B cell (primary cell): ENCODE data around the gene TSKS. TPM values are rescaled to one million over a fixed set of nuclear protein-coding genes. Genes with fewer than 3 reads are reported as not detected.
A peak's percentile ranks its signal among the peaks of the same experiment; 100 is the strongest.

Experiments
- ATAC-seq: fragments of 200-7000 bp; cut with Tn5 transposase; one replicate; pipeline ENCODE4 v1.10.0; 2021; ENCODE audit warnings: low read depth, mild to moderate bottlenecking, moderate number of reproducible peaks, moderate library complexity
- CTCF ChIA-PET: fragments of 350-600 bp; sonication (Branson Sonifier 250); formaldehyde crosslinking; loops from one replicate; lab custom pipeline; 2021; ENCODE audit warnings: antibody characterized with exemption, inconsistent platforms; lab: Charles Lee
- POLR2A ChIA-PET: fragments of 350-600 bp; sonication (Branson Sonifier 250); formaldehyde crosslinking; loops from one replicate; lab custom pipeline; 2021; ENCODE audit warnings: antibody characterized with exemption; lab: Charles Lee
- DNase-seq: peaks from one replicate; pipeline ENCODE4 v3.0.0; 2013
- H2AFZ ChIP-seq: 2 replicates; pipeline ENCODE4 v1.6.1; 2012; ENCODE audit warnings: mild to moderate bottlenecking, low read depth, low read length; ENCODE audit not compliant: insufficient read depth, poor library complexity, severe bottlenecking
- H3K27ac ChIP-seq, 2 donors: 1 replicate in 1 of 2; 2 replicates in 1 of 2; pipeline ENCODE4 v1.5.1; 2012 to 2013; ENCODE audit warnings: low read length in 2 of 2, mild to moderate bottlenecking in 2 of 2, moderate library complexity in 1 of 2
- H3K27me3 ChIP-seq, 4 experiments: fragments of 200-600 bp in 1 of 4; sonication (generic) in 1 of 4; replicated peaks in 1 of 4; 1 replicate in 2 of 4; 2 replicates in 2 of 4; pipeline versions ENCODE4 v1.6.1 to v1.7.0; 2013 to 2016; ENCODE audit warnings: low read length in 3 of 4, mild to moderate bottlenecking in 2 of 4, mixed read lengths in 1 of 4, moderate library complexity in 1 of 4; ENCODE audit not compliant: insufficient read depth in 4 of 4, control insufficient read depth in 3 of 4; ENCODE audit errors: control extremely low read depth in 1 of 4
- H3K36me3 ChIP-seq, 2 experiments: replicated peaks in 1 of 2; 1 replicate in 1 of 2; 2 replicates in 1 of 2; pipeline versions ENCODE4 v1.6.1 to v1.7.1; 2013; ENCODE audit warnings: low read length in 1 of 2; ENCODE audit not compliant: insufficient read depth in 2 of 2, control insufficient read depth in 1 of 2; ENCODE audit errors: control extremely low read depth in 1 of 2, extremely low read depth in 1 of 2
- H3K4me1 ChIP-seq, 2 donors: fragments of 200-600 bp in 1 of 2; sonication (generic) in 1 of 2; 1 replicate in 1 of 2; 2 replicates in 1 of 2; pipeline versions ENCODE4 v1.5.1 to v1.6.1; 2013 to 2017; ENCODE audit warnings: low read length in 2 of 2; ENCODE audit not compliant: control insufficient read depth in 2 of 2, insufficient read depth in 2 of 2
- H3K4me2 ChIP-seq: replicated peaks from 2 replicates; pipeline ENCODE3; 2012; ENCODE audit warnings: mild to moderate bottlenecking, low read depth, low read length; ENCODE audit not compliant: poor library complexity, severe bottlenecking
- H3K4me3 ChIP-seq, 5 experiments: fragments of 200-600 bp in 1 of 5; sonication (generic) in 1 of 5; 1 replicate in 3 of 5; 2 replicates in 2 of 5; pipeline versions ENCODE4 v1.5.1 to v1.7.0; 2011 to 2016; ENCODE audit warnings: low read length in 4 of 5, mild to moderate bottlenecking in 4 of 5, low read depth in 2 of 5, control low read depth in 1 of 5, moderate library complexity in 1 of 5; ENCODE audit not compliant: insufficient read depth in 1 of 5; ENCODE audit errors: control extremely low read depth in 1 of 5, extremely low read depth in 1 of 5
- H3K79me2 ChIP-seq: fragments of 200-600 bp; sonication (generic); one replicate; pipeline ENCODE4 v1.6.0; 2016; ENCODE audit warnings: low read length; ENCODE audit not compliant: control insufficient read depth, insufficient read depth
- H3K9ac ChIP-seq: fragments of 200-600 bp; sonication (generic); 2 replicates; pipeline ENCODE4 v1.6.1; 2017; ENCODE audit warnings: mild to moderate bottlenecking, low read length, moderate library complexity
- H3K9me3 ChIP-seq, 3 donors: one replicate each; pipeline versions ENCODE4 v1.6.1 to v1.7.1; 2013; ENCODE audit warnings: low read length in 2 of 3; ENCODE audit not compliant: control insufficient read depth in 2 of 3, insufficient read depth in 1 of 3; ENCODE audit errors: control extremely low read depth in 1 of 3
- H4K20me1 ChIP-seq: 2 replicates; pipeline ENCODE4 v1.6.0; 2012; ENCODE audit warnings: mild to moderate bottlenecking, low read length; ENCODE audit not compliant: insufficient read depth, control insufficient read depth, poor library complexity, severe bottlenecking
- H3K27ac Mint-ChIP-seq: one replicate; pipeline ENCODE4 v1.8.0; 2021; ENCODE audit warnings: mixed read lengths
- H3K27me3 Mint-ChIP-seq: one replicate; pipeline ENCODE4 v1.8.0; 2021; ENCODE audit warnings: mixed read lengths
- H3K4me1 Mint-ChIP-seq: one replicate; pipeline ENCODE4 v1.8.0; 2021; ENCODE audit warnings: mixed read lengths
- H3K4me3 Mint-ChIP-seq: one replicate; pipeline ENCODE4 v1.8.0; 2021; ENCODE audit warnings: mixed read lengths
- H3K9me3 Mint-ChIP-seq: one replicate; pipeline ENCODE4 v1.8.0; 2022; ENCODE audit warnings: mixed read lengths; ENCODE audit not compliant: insufficient read depth
- CTCF ChIP-seq: fragments of 200-600 bp; IDR thresholded peaks from one replicate; pipeline ENCODE4 v1.8.0; 2022; ENCODE audit warnings: antibody characterized with exemption, mild to moderate bottlenecking
- EZH2 ChIP-seq: IDR thresholded peaks from 2 replicates; pipeline ENCODE4 v1.6.1; 2012; ENCODE audit warnings: borderline replicate concordance, low read depth, mild to moderate bottlenecking, moderate library complexity, low read length; ENCODE audit not compliant: insufficient read depth, poor library complexity, severe bottlenecking
- WGBS: methylation state at CpG from one replicate; pipeline ENCODE4 v1.1.5; 2013; ENCODE audit warnings: missing lambda C conversion rate; ENCODE audit not compliant: insufficient coverage; 5-methylcytosine and 5-hydroxymethylcytosine counted together
- intact Hi-C: fragments of 100-400 bp; cut with micrococcal nuclease; formaldehyde crosslinking; loops from one replicate; pipeline ENCODE4 v1.10.0; 2022
- polyA plus RNA-seq: library from polyadenylated mRNA; depleted of rRNA; stranded (reverse); fragments of >200 nt; gene quantifications from 2 replicates; pipeline ENCODE4 v1.2.3, GENCODE V29; 2012
- total RNA-seq, 2 donors: library from RNA; stranded (reverse); fragments of 120-200 nt in 1 of 2; gene quantifications; 1 replicate in 1 of 2; 2 replicates in 1 of 2; pipeline versions ENCODE4 v1.2.3 to v1.2.4, GENCODE V29; 2013 to 2022

TSKS gene
- total and polyA plus RNA-seq, 2 donors (not counting 1 experiment from before 2014, with no cell fraction given) = 0.15 to 0.18 TPM

DNA sequence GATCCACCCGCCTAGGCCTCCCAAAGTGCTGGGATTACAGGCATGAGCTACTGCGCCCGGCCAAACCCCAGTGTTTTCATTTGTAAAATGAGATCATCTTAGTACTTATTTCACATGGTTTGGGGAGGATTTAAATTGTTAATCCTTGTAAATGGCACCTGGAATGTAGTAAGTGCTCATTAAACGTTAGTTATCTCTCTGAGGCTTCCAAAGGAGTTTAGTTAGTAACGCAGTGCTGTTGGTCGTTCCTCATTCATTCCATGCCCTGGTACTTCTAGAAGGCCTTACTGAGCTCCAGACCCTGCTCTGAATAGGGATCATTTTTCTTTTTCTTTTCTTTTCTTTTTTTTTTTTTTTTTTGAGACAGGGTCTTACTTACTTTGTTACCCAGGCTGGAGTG, 67.0 kb downstream of the TSKS start:
- no peak overlapping the region for H2AFZ ChIP-seq
- ChIA-PET POLR2A (no interaction called here), CTCF (no interaction called here)
- no peaks in the 10 kb centered on the region for H3K36me3 ChIP-seq
- H3K27ac ChIP-seq = no peak overlapping the region
- ATAC-seq (no peak), DNase-seq (no peak)
- intact Hi-C loops = no loop called here
- Mint-ChIP-seq H3K27ac (no peak overlapping the region), H3K4me3 (no peak overlapping the region), H3K27me3 (peaks cover 21% of the 10 kb centered on the region), H3K4me1 (peaks cover 6% of the 10 kb centered on the region), H3K9me3 (no peaks in the 10 kb centered on the region)
- no peaks in the 10 kb centered on the region for H3K79me2 ChIP-seq
- no peak overlapping the region for H3K4me2 ChIP-seq
- H4K20me1 ChIP-seq = no peaks in the 10 kb centered on the region
- 100% methylated on average over 1 of the region's 6 CpGs for WGBS
- H3K9me3 ChIP-seq = no peaks in the 10 kb centered on the region
- no peak overlapping the region for H3K9ac ChIP-seq
- TF ChIP-seq EZH2 (no peak), CTCF (no peak)
- H3K27me3 ChIP-seq = peaks cover 0 to 17% (median 5%) of the 10 kb centered on the region in 4 experiments
- H3K4me3 ChIP-seq = no peak overlapping the region
- peaks cover 7 to 8% of the 10 kb centered on the region in 2 donors for H3K4me1 ChIP-seq

DNA sequence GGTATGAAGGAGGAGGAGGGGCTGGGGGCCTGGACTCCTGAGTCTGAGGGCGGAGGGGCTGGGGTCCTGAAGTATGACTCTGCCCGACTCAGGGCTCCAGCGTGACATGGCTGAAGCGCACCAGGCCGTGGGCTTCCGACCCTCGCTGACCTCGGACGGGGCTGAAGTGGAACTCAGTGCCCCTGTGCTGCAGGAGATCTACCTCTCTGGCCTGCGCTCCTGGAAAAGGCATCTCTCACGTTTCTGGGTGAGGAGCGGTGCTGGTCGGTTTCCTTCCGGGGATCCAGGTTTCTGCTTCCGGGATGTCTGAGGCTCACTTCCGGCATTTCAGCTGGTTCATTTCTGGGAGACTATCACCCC, 71.0 kb downstream of the TSKS start:
- intact Hi-C loops = no loop called here
- ATAC-seq (no peak), DNase-seq (no peak)
- ChIA-PET POLR2A (interaction anchor here (0.7 kb wide), 1 partner anchor 188 kb away, joined by 12 read pairs; no protein-coding TSS in a partner anchor), CTCF (no interaction called here)
- H3K4me3 Mint-ChIP-seq = peak overlapping the region; percentile 33
- H3K9ac ChIP-seq = no peak overlapping the region
- peaks cover 0 to 8% (median 0%) of the 10 kb centered on the region in 3 donors for H3K9me3 ChIP-seq
- H3K27me3 Mint-ChIP-seq = peaks cover 31% of the 10 kb centered on the region
- peaks cover 22% of the 10 kb centered on the region for H3K4me1 Mint-ChIP-seq
- H3K36me3 ChIP-seq = peaks cover 0 to 10% of the 10 kb centered on the region in 2 experiments
- H3K4me2 ChIP-seq = no peak overlapping the region
- H3K4me3 ChIP-seq = no peak overlapping the region
- H3K4me1 ChIP-seq = peaks cover 25% of the 10 kb centered on the region in 2 donors
- H3K9me3 Mint-ChIP-seq = no peaks in the 10 kb centered on the region
- peaks cover 23% of the 10 kb centered on the region for H4K20me1 ChIP-seq
- H3K27ac ChIP-seq = no peak overlapping the region
- H3K79me2 ChIP-seq = no peaks in the 10 kb centered on the region
- H2AFZ ChIP-seq = no peak overlapping the region
- no peak overlapping the region for H3K27ac Mint-ChIP-seq
- peaks cover 0 to 33% (median 14%) of the 10 kb centered on the region in 4 experiments for H3K27me3 ChIP-seq
- TF ChIP-seq CTCF (no peak), EZH2 (no peak)
- WGBS = 90% methylated on average over 16 of the region's 16 CpGs
